VCaP (cell line): Measurements from ENCODE around the gene MAK.
"Not testable (repeated sequence)": the region's sequence is repeated elsewhere in the genome, so short reads cannot be mapped to it uniquely, and the experiment has no call there.

Source experiments
- H3K27ac ChIP-seq: fragments of 450-650 bp; 2 replicates; pipeline ENCODE4 v1.5.1; 2017
- CTCF ChIP-seq: fragments of 450-650 bp; conservative IDR thresholded peaks from 2 replicates; pipeline ENCODE4 v1.5.1; 2017; ENCODE audit warnings: mild to moderate bottlenecking, moderate library complexity

The MAK gene

GRCh38 chr6:10745116-10745515 lies 93.2 kb downstream of the MAK start:
- no peak overlapping the region for H3K27ac ChIP-seq
- no peak for TF ChIP-seq CTCF

GRCh38 chr6:10743515-10743914 lies 94.8 kb downstream of the MAK start:
- H3K27ac ChIP-seq = no peak overlapping the region
- no peak for TF ChIP-seq CTCF

DNA sequence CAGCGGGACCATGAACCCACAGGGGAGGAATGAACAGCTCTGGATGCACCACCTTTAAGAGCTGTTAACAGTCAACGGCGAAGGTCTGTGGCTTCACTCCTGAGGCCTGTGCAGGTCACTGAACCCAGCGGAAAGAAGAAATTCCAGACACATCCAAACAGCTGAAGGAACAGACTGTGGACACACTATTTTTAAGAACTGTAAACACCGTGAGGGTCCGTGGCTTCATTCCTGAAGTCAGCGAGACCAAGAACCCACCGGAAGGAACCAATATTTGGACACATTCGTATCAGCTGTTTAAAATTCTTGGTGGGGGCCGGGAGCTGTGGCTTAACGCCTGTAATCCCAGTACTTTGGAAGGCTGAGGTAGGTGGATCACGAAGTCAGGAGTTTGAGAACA lies 96.1 kb downstream of the MAK start:
- no peak for TF ChIP-seq CTCF
- H3K27ac ChIP-seq = no peak overlapping the region

DNA sequence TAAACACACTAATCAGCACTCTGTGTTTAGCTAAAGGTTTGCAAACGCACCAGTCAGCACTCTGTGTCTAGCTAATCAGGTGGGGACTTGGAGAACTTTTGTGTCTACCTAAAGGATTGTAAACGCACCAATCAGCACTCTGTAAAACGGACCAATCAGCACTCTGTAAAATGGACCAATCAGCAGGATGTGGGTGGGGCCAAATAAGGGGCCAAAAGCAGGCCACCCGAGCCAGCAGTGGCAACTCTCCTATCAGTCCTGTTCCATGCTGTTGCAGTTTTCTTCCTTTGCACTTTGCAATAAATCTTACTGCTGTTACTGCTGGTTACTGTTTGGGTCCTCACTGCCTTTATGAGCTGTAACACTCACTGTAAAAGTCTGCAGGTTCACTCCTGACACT lies 96.7 kb downstream of the MAK start:
- not testable (repeated sequence) for H3K27ac ChIP-seq

DNA sequence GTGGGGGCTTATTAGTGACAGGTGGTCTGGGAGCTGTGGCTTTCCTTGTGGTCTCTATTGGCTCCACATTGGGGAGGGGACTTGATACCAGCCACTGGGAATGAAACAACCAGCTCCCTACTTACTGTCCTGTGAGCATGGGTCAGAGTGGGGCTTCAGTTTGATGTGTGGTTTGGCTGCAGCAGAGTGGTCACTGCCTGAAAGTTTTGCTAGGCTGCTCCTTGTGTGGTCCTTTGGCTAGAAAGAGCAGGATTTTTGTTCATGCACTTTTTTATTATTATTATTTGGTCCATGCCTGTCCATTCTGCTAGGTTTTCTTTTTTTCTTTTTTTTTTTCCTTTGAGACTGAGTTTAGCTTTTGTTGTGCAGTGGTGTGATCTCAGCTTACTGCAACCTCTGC lies 98.3 kb downstream of the MAK start:
- TF ChIP-seq CTCF = no peak
- no peak overlapping the region for H3K27ac ChIP-seq

- TF ChIP-seq CTCF = no peak
- H3K27ac ChIP-seq = no peak overlapping the region
These were observed 101.6 kb downstream of the MAK start for GRCh38 chr6:10736731-10737130.

DNA sequence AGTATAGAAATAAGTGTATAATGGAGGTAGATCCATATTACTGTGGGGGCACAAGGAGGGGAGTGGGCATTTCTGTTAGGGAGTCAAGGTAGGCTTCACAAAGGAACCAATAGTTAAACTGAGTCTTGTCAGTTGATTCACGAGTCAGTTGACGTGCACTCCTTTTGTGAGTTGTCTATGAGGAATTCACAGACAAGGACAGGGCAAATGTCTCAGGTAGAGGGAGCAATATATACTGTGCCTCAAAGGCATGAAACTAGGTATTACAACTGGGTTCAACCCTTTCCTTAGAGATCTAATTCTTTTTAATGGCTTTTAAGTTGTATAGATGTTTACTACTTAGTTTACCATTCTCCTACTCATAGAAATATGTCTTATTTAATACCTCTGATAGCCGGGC lies 104.5 kb downstream of the MAK start:
- no peak overlapping the region for H3K27ac ChIP-seq
- TF ChIP-seq CTCF = no peak

- no peak overlapping the region for H3K27ac ChIP-seq
- no peak for TF ChIP-seq CTCF
These were observed 105.1 kb downstream of the MAK start for GRCh38 chr6:10733151-10733715.
